H9 (cell line): ENCODE measurements around the gene FOXJ3. TPM values are rescaled to one million over a fixed set of nuclear protein-coding genes. Genes with fewer than 3 reads are reported as not detected.

ENCODE experiments used
- DNase-seq: peaks from one replicate; pipeline ENCODE4 v3.0.0-alpha.2; 2017
- H2AFZ ChIP-seq: one replicate; pipeline ENCODE4 v1.6.1; 2013; ENCODE audit warnings: mild to moderate bottlenecking, low read length, control low read depth, moderate library complexity
- H2AK5ac ChIP-seq: 2 replicates; pipeline ENCODE4 v1.6.1; 2013; ENCODE audit warnings: low read length, control low read depth, mixed read lengths; ENCODE audit not compliant: insufficient read length
- H2BK120ac ChIP-seq: one replicate; pipeline ENCODE4 v1.6.1; 2013; ENCODE audit warnings: low read depth, mild to moderate bottlenecking, low read length, control low read depth, inconsistent platforms; ENCODE audit not compliant: poor library complexity, severe bottlenecking
- H2BK12ac ChIP-seq: 2 replicates; pipeline ENCODE4 v1.6.1; 2013; ENCODE audit warnings: low read length, control low read depth, mixed read lengths, low read depth; ENCODE audit not compliant: insufficient read length
- H2BK15ac ChIP-seq: 2 replicates; pipeline ENCODE4 v1.6.1; 2013; ENCODE audit warnings: low read depth, low read length, control low read depth
- H2BK20ac ChIP-seq: one replicate; pipeline ENCODE4 v1.6.1; 2013; ENCODE audit warnings: low read depth, mild to moderate bottlenecking, low read length, control low read depth, inconsistent platforms; ENCODE audit not compliant: poor library complexity, severe bottlenecking
- H2BK5ac ChIP-seq: 2 replicates; pipeline ENCODE4 v1.6.1; 2013; ENCODE audit warnings: low read length, control low read depth, mixed read lengths; ENCODE audit not compliant: insufficient read length
- H3K14ac ChIP-seq: 2 replicates; pipeline ENCODE4 v1.6.1; 2013; ENCODE audit warnings: low read length, control low read depth; ENCODE audit not compliant: insufficient read depth
- H3K18ac ChIP-seq: 2 replicates; pipeline ENCODE4 v1.6.1; 2013; ENCODE audit warnings: low read depth, mild to moderate bottlenecking, mixed read lengths, low read length, control low read depth; ENCODE audit not compliant: insufficient read length
- H3K23ac ChIP-seq: 2 replicates; pipeline ENCODE4 v1.6.1; 2013; ENCODE audit warnings: low read length, control low read depth, mixed read lengths, low read depth; ENCODE audit not compliant: insufficient read length
- H3K23me2 ChIP-seq: 2 replicates; pipeline ENCODE4 v1.6.1; 2013; ENCODE audit warnings: low read depth, mild to moderate bottlenecking, mixed read lengths, low read length, control low read depth; ENCODE audit not compliant: insufficient read length, poor library complexity, severe bottlenecking
- H3K27ac ChIP-seq: 2 replicates; pipeline ENCODE4 v1.5.1; 2013; ENCODE audit warnings: low read length, control low read depth, mixed read lengths, low read depth; ENCODE audit not compliant: insufficient read length
- H3K27me3 ChIP-seq: 2 replicates; pipeline ENCODE4 v1.6.1; 2013; ENCODE audit warnings: low read length, control low read depth, inconsistent platforms; ENCODE audit not compliant: insufficient read depth
- H3K4ac ChIP-seq: 2 replicates; pipeline ENCODE4 v1.6.1; 2013; ENCODE audit warnings: low read depth, mild to moderate bottlenecking, control low read depth, inconsistent platforms, low read length, moderate library complexity
- H3K4me1 ChIP-seq: 2 replicates; pipeline ENCODE4 v1.6.1; 2013; ENCODE audit warnings: low read length, control low read depth, inconsistent platforms; ENCODE audit not compliant: insufficient read depth
- H3K4me2 ChIP-seq: 2 replicates; pipeline ENCODE4 v1.6.1; 2013; ENCODE audit warnings: low read length, control low read depth, mixed read lengths; ENCODE audit not compliant: insufficient read length, insufficient read depth
- H3K56ac ChIP-seq: 2 replicates; pipeline ENCODE4 v1.6.1; 2013; ENCODE audit warnings: low read depth, mild to moderate bottlenecking, mixed read lengths, low read length, control low read depth; ENCODE audit not compliant: insufficient read length
- H3K79me1 ChIP-seq: 2 replicates; pipeline ENCODE4 v1.6.1; 2013; ENCODE audit warnings: low read depth, mild to moderate bottlenecking, moderate library complexity, low read length, control low read depth, inconsistent platforms; ENCODE audit not compliant: insufficient read depth, poor library complexity, severe bottlenecking
- H3K79me2 ChIP-seq: 2 replicates; pipeline ENCODE4 v1.6.1; 2013; ENCODE audit warnings: low read length, control low read depth, inconsistent platforms; ENCODE audit not compliant: insufficient read depth
- H3K9ac ChIP-seq: 2 replicates; pipeline ENCODE4 v1.6.1; 2013; ENCODE audit warnings: low read length, control low read depth, mixed read lengths; ENCODE audit not compliant: insufficient read length; ENCODE audit errors: extremely low read depth
- H3K9me3 ChIP-seq: one replicate; pipeline ENCODE4 v1.6.1; 2013; ENCODE audit warnings: low read depth, low read length, inconsistent platforms; ENCODE audit not compliant: control insufficient read depth
- H3T11ph ChIP-seq: one replicate; pipeline ENCODE4 v1.6.1; 2013; ENCODE audit warnings: mild to moderate bottlenecking, low read length, control low read depth, inconsistent platforms
- H4K20me1 ChIP-seq: one replicate; pipeline ENCODE4 v1.6.1; 2013; ENCODE audit not compliant: control insufficient read depth, insufficient read length, insufficient read depth
- H4K5ac ChIP-seq: 2 replicates; pipeline ENCODE4 v1.6.1; 2013; ENCODE audit warnings: low read depth, mild to moderate bottlenecking, mixed read lengths, low read length, control low read depth; ENCODE audit not compliant: insufficient read length
- H4K8ac ChIP-seq: replicated peaks from 2 replicates; pipeline ENCODE4 v1.6.1; 2013; ENCODE audit warnings: low read length, control low read depth, mixed read lengths, low read depth; ENCODE audit not compliant: insufficient read length
- H4K91ac ChIP-seq: 2 replicates; pipeline ENCODE4 v1.6.1; 2013; ENCODE audit warnings: low read depth, mild to moderate bottlenecking, moderate library complexity, mixed read lengths, low read length, control low read depth; ENCODE audit not compliant: insufficient read length
- H3K27ac Mint-ChIP-seq, 3 experiments: 2 replicates in 2 of 3; 3 replicates in 1 of 3; pipeline ENCODE4 v1.8.0; 2020 to 2021; ENCODE audit warnings: mixed read lengths in 3 of 3, mild to moderate bottlenecking in 1 of 3, moderate library complexity in 1 of 3
- H3K27me3 Mint-ChIP-seq: 2 replicates; pipeline ENCODE4 v1.8.0; 2021; ENCODE audit warnings: low read depth, mild to moderate bottlenecking, moderate library complexity, mixed read lengths
- H3K36me3 Mint-ChIP-seq, 3 experiments: 2 replicates in 2 of 3; 3 replicates in 1 of 3; pipeline ENCODE4 v1.8.0; 2020 to 2021; ENCODE audit warnings: low read depth in 3 of 3, mixed read lengths in 3 of 3; ENCODE audit not compliant: insufficient read depth in 1 of 3
- H3K4me1 Mint-ChIP-seq, 2 experiments: 2 replicates each; pipeline ENCODE4 v1.8.0; 2020; ENCODE audit warnings: mixed read lengths in 2 of 2
- H3K4me3 Mint-ChIP-seq, 2 experiments: 2 replicates in 1 of 2; 3 replicates in 1 of 2; pipeline ENCODE4 v1.8.0; 2020 to 2021; ENCODE audit warnings: mild to moderate bottlenecking in 2 of 2, mixed read lengths in 2 of 2, moderate library complexity in 1 of 2
- H3K9me3 Mint-ChIP-seq, 2 experiments: 2 replicates in 1 of 2; 3 replicates in 1 of 2; pipeline ENCODE4 v1.8.0; 2020; ENCODE audit warnings: mild to moderate bottlenecking in 2 of 2, mixed read lengths in 2 of 2, moderate library complexity in 1 of 2
- WGBS: extraction: QIAGEN DNeasy Blood & Tissue Kit; methylation state at CpG from one replicate; pipeline ENCODE4 v1.1.7; 2013; ENCODE audit warnings: missing lambda C conversion rate, low lambda C conversion rate, mixed read lengths; ENCODE audit not compliant: insufficient read length; ENCODE audit errors: extremely low coverage; 5-methylcytosine and 5-hydroxymethylcytosine counted together
- total RNA-seq: library from RNA; stranded (reverse); gene quantifications from 2 replicates; pipeline ENCODE4 v1.2.1, GENCODE V29; 2021
- TF ChIP-seq, protein P1 (sequence below): fragments of 200-600 bp; sonication (generic); conservative IDR thresholded peaks from 3 replicates; pipeline ENCODE4 v1.8.0; 2021; ENCODE audit warnings: antibody characterized with exemption, mild to moderate bottlenecking

Gene FOXJ3
- total RNA-seq, 1 experiment from 2014 or later, result 49.9 TPM

DNA sequence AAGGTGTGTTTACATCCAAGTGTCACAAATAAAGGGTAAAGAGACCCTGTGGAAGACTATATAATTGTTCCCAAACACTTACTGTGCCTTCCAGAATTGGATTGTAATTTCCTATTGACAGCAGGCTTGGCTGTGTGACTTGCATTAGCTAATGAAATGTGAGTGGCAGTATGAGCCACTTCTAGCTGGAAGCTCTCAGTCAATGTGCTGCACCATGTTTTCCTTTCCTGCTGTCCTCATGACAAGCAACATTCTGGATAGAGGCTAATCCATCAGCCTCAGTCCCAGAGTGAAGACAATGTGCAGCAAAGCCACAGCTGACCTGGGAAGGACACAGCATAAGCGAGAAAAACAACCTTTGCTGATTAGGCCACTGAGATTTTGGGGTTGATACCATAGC, 5.9 kb upstream of the FOXJ3 start:
- Histone ChIP-seq H2BK120ac (no peak overlapping the region), H2AFZ (no peak overlapping the region), H3K79me1 (no peaks in the 10 kb centered on the region), H3K4me1 (peaks cover 5% of the 10 kb centered on the region; the same call in 1 of the 2 replicates), H2BK5ac (no peak overlapping the region), H3K23ac (no peak overlapping the region), H3K9me3 (no peaks in the 10 kb centered on the region), H2BK20ac (no peak overlapping the region), H3K27me3 (no peaks in the 10 kb centered on the region), H2BK15ac (no peak overlapping the region), H3K23me2 (peaks cover 1% of the 10 kb centered on the region), H3K9ac (no peak overlapping the region), H4K20me1 (no peaks in the 10 kb centered on the region), H3T11ph (no peak overlapping the region), H3K4me2 (no peak overlapping the region), H4K8ac (no peak overlapping the region), H2BK12ac (no peak overlapping the region), H3K56ac (no peak overlapping the region), H3K27ac (no peak overlapping the region), H4K91ac (no peak overlapping the region), H2AK5ac (no peak overlapping the region), H3K4ac (no peak overlapping the region), H3K18ac (no peak overlapping the region), H4K5ac (no peak overlapping the region), H3K14ac (no peak overlapping the region), H3K79me2 (no peaks in the 10 kb centered on the region)
- Mint-ChIP-seq H3K27me3 (peaks cover 16% of the 10 kb centered on the region), H3K4me3 (no peak overlapping the region), H3K4me1 (peaks cover 30 to 36% of the 10 kb centered on the region in 2 experiments), H3K36me3 (no peaks in the 10 kb centered on the region), H3K9me3 (no peaks in the 10 kb centered on the region), H3K27ac (peak overlapping the region in 1 of 3 experiments; percentile 45; a peak in 1 of 7 replicates)
- TF ChIP-seq, protein P1, sequence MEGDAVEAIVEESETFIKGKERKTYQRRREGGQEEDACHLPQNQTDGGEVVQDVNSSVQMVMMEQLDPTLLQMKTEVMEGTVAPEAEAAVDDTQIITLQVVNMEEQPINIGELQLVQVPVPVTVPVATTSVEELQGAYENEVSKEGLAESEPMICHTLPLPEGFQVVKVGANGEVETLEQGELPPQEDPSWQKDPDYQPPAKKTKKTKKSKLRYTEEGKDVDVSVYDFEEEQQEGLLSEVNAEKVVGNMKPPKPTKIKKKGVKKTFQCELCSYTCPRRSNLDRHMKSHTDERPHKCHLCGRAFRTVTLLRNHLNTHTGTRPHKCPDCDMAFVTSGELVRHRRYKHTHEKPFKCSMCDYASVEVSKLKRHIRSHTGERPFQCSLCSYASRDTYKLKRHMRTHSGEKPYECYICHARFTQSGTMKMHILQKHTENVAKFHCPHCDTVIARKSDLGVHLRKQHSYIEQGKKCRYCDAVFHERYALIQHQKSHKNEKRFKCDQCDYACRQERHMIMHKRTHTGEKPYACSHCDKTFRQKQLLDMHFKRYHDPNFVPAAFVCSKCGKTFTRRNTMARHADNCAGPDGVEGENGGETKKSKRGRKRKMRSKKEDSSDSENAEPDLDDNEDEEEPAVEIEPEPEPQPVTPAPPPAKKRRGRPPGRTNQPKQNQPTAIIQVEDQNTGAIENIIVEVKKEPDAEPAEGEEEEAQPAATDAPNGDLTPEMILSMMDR, result no peak
- DNase-seq, result no peak
- WGBS, result no CpG with 5 or more reads among the region's 1 CpG
